HFF-Myc (cell line): ENCODE data around the gene ZKSCAN1.
A peak's percentile ranks its signal among the peaks of the same experiment; 100 is the strongest.
"Not testable (repeated sequence)": the region's sequence is repeated elsewhere in the genome, so short reads cannot be mapped to it uniquely, and the experiment has no call there.

Experiments
- DNase-seq: peaks from one replicate; pipeline ENCODE4 v3.0.0-alpha.2; 2011; ENCODE audit warnings: low read depth; ENCODE audit errors: extremely low read depth
- H3K4me3 ChIP-seq: replicated peaks from 2 replicates; pipeline ENCODE4 v1.5.1; 2011; ENCODE audit warnings: low read depth, mild to moderate bottlenecking, control low read depth, low read length
- TF ChIP-seq, protein P1 (sequence below): IDR thresholded peaks from 2 replicates; pipeline ENCODE4 v1.5.1; 2012; ENCODE audit warnings: mild to moderate bottlenecking, low read depth, low read length, control low read depth; ENCODE audit errors: missing control alignments

ZKSCAN1 gene

DNA sequence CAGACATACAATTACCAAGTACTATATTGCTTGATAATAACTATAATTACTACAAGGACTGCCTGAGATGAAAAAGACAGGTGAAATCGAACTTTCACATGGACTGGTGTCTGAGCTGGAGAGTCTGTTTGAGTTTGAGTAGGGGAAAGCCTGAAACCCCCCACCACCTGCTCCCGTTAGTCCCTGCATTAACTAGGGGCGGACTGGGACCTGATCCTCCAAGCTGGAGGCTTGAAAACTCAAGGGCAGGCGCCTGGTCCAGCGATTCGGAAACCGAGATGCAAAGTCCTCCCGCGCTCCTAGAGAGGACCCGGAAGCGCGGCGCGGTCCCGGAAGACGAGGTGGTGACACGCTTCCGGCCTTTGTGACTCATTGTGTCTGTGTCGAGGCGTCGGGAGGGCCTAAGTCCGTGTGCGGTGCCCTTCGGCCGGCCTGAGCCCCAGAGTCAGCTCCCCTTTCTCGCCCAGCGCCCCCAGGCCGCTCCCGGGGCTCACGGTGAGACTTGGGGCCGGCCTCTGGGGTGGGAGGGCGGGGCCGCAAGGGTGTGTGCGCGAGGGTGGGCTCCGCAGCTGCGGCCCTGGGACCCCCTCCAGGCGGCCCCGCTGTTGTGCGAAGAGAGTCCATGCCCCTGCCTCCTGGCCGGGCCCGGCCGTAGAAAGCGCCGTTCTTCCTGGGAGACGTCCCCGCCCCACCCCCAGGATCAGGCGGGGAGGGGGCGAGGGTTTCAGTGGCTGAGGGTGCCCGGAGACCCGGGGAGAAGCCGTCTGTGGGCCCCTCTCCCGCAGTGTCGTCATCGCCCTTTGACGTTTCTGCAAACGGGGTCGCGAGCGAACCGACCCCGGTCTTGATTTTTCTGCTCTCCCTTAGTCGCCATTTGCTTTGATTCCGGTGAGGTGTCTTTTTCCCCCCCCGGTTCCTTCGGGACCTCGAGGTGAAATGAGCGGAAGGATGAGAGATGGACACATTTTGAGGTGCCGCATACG is at the start of gene ZKSCAN1:
TSS of gene ZKSCAN1 (plus strand) at position 365 of the 983 bp plus-strand sequence. CDS start 7,911 bp downstream, outside the sequence.
- peak; percentile 79 for DNase-seq
- TF ChIP-seq, protein P1, sequence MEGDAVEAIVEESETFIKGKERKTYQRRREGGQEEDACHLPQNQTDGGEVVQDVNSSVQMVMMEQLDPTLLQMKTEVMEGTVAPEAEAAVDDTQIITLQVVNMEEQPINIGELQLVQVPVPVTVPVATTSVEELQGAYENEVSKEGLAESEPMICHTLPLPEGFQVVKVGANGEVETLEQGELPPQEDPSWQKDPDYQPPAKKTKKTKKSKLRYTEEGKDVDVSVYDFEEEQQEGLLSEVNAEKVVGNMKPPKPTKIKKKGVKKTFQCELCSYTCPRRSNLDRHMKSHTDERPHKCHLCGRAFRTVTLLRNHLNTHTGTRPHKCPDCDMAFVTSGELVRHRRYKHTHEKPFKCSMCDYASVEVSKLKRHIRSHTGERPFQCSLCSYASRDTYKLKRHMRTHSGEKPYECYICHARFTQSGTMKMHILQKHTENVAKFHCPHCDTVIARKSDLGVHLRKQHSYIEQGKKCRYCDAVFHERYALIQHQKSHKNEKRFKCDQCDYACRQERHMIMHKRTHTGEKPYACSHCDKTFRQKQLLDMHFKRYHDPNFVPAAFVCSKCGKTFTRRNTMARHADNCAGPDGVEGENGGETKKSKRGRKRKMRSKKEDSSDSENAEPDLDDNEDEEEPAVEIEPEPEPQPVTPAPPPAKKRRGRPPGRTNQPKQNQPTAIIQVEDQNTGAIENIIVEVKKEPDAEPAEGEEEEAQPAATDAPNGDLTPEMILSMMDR: no peak
- H3K4me3 ChIP-seq: peak within 1 kb of the TSS; percentile 99

DNA sequence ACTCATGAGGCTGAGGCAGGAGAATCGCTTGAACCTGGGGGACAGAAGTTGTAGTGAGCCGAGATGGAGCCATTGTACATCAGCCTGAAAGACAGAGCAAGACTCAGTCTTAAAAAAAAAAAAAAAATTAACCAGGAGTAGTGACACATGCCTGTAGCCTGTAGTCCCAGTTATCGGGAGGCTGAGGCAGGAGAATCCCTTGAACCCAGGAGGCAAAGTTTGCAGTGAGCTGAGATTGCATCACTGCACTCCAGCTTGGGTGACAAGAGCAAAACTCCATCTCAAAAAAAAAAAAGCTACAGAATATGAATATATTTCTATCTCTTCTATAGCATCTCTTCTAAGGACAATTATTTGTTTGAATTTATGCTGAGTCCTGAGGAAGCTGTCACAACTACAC is 46.1 kb upstream of the ZKSCAN1 start:
- TF ChIP-seq, protein P1: no peak
- no peak for DNase-seq

DNA sequence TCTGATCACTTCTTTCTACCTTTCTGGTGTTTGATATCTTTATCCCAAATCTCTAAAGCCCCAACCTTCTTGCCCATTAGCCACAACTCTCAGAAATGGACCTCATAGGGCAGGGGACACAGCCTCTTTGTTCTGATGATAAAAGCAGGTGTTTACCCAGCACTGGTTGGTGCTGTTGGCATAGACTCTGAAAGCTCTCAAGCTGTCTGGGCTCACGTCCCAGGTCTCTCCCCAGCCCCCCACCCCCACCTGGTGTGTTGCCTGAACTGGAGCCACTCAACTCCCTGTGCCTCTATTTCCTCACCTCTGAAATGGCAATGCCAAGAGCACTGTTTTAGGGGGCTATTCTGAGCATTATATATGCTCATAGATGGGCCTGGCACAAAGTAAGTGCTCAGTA is 45.6 kb upstream of the ZKSCAN1 start:
- not testable (repeated sequence) for H3K4me3 ChIP-seq, DNase-seq

More for the DNA sequence above, 46.1 kb upstream of the ZKSCAN1 start:
- H3K4me3 ChIP-seq: no peak overlapping the region

DNA sequence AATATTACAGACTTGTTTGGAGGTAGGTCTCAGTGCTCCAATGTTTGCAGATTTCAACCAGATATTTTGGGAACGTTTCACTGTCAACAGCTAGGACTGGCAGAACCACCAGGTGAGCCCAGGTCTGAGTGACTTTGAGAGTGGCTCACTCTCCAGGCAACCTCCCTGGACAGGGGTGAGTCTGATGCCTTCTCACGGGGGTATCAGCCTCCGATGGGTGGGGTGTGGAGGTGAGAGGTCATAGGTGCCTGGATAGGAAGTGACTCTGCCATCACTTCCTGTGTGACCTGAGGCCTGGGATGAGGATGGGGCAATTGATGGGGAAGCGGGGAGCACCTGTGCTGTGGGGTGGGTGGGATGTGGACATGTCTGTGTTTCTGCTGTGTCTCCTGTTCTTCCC is 44.2 kb upstream of the ZKSCAN1 start:
- TF ChIP-seq, protein P1: no peak
- no peak overlapping the region for H3K4me3 ChIP-seq
- DNase-seq: no peak

DNA sequence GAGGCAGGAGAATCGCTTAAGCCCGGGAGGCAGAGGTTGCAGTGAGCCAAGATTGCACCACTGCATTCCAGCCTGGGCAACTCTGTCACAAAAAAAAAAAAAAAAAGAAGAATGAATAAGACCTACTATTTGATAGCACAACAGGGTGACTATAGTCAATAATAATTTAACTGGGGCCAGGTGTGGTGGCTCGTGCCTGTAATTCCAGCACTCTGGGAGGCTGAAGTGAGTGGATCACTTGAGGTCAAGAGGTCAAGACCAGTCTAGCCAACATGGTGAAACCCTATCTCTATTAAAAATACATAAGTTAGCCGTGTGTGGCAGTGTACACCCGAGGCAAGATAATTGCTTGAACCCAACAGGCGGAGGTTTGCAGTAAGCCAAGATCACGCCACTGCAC is 41.6 kb upstream of the ZKSCAN1 start:
- DNase-seq, H3K4me3 ChIP-seq: not testable (repeated sequence)

DNA sequence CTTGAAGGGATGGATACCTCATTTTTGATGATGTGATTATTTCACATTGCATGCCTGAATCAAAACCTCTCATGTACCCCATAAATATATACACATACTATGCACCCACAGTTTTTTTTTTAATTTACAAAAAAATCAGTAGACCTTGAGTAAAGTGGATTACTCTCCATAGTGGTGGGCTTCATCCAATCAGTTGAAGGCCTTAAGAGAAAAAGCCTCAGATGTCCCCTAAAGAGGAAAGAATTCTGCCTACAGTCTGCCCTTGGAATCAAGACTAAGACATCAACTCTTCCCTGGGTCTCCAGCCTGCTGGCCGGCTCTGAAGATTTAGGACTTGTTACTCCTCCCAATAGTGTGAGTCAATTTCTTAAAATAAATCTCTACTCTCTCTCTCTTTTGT is 40.7 kb upstream of the ZKSCAN1 start:
- TF ChIP-seq, protein P1: no peak
- DNase-seq: no peak
- no peak overlapping the region for H3K4me3 ChIP-seq

DNA sequence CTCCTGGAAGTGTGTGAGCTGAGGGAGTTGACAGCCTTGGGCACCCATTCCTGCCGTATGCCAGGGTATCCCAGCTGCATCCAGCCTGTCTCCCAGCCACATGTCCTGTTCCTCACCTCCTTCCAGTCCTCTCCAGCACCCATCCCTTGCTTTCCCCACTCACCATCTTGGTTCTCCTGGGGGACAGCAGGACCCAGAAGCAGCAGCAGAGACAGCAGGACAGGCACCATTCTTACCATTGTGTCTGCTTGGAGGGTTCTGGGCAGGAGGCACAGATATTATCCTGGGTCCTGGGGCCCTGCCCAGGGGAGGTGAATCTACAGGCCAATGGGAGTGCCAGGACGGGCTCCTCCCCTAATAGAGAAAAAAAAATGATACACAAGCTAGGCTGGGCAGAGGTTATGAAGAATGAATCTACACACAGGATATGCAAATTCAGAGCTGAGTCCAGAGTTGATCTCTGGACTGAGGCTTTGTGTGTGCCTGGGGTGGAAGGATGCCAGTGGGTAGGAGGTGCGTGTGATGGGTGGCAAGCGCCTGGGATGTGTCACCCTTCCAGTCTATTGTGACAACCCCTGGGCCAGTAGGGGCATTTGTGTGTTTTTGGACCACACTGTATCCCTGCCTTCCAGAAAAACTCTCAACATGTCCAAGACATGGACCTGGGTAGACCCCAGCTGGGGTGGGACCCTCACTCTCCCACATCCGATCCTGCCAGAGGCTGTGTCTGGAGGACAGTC is 39.4 kb upstream of the ZKSCAN1 start, which contains the start of gene AZGP1:
TSS of gene AZGP1 (minus strand) at position 250 of the 740 bp plus-strand sequence. CDS start at position 239, 11 bp downstream.
- TF ChIP-seq, protein P1: no peak
- no peak for DNase-seq
- no peak within 1 kb of the TSS for H3K4me3 ChIP-seq
